Hippocampal formation (tissue), 2 donors: Measurements from ENCODE around the gene PHACTR1.
"Not testable (repeated sequence)": the region's sequence is repeated elsewhere in the genome, so short reads cannot be mapped to it uniquely, and the experiment has no call there.

ENCODE experiments used
- DNase-seq, 2 donors: peaks; one replicate each; lab custom pipeline; 2025; lab: John Stamatoyannopoulos, UW

The PHACTR1 gene

DNA sequence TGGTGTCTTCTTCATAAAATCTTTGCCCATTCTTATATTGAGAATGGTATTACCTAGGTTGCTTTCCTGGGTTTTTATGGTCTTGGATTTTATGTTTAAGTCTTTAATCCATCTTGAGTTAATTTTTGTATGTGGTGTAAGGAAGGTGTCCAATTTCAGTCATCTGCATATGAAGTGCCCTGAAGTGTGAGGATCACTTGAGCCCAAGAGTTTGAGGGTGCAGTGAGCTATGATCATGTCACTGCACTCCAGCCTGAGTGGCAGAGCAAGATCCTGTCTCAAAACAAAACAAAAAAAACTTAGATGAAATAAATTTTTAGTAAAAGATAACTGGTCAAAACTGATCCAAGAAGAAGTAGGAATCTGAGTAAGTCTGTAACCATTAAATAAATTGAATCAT lies 396.4 kb downstream of the PHACTR1 start:
- no peak for DNase-seq

DNA sequence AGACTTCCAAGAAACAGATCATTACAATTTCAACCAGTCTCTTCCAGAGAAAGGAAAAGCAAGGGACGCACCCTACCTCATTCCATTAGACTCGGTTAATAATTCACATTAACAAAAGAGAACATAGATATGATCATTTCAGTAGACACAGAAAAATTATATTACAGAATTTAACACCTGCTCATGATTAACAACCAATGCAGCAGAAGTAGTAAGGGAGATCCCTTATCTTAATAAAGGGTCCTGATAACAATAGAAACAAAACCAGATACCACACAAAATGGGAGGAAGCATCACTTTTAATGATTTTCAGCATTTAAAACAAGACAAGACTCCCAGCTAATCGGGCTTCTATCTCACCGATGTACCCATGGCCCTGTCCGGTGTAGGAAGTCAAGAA lies 396.8 kb downstream of the PHACTR1 start:
- DNase-seq, result no peak

DNA sequence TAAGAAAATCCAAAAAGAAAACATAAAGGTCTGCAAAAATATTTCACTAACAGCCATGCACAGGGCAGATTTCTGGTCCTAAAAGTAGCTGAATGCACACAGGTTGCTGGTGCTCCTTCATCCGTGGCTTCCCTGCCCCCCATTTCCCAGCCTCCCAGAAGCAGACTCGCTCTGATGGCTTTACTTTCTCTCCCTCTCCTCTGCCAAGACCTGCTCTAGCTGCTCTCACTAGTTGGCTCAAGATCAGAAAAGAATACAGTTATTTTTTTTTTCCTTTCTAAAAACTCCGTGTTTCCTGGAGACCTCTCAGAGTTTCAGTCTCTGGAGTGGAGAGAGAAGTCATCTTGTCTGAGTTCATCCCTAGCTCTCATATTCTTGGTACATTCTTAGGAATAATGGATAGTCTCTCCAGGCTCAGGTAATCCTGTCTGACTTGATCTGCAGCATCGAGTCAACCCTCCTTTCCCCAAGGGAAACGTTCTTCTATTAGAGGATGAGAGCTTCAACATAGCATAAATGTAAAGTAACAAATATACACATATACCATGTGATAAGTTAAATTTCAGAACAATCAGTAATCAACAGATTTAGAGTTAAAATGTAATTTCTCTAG lies 397.5 kb downstream of the PHACTR1 start:
- no peak for DNase-seq

DNA sequence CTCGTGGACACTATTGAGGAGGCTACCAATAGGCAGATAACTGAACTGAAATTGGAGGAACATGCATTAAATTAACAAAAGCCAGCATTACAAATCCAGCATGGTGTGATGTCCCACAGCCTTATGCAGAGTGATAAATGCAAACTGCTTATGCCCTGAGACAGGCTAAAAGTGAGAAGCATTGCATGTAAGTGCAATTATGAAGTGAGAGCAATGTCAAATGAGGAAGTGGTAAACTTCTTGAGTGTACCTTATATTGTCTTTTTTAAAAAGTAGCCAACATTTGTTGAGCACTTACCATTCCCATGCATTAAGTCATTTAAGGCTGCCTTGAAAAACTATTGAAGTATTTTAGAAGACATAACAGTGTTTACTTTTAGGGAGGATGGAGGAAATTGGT lies 399.6 kb downstream of the PHACTR1 start:
- DNase-seq, result no peak

DNA sequence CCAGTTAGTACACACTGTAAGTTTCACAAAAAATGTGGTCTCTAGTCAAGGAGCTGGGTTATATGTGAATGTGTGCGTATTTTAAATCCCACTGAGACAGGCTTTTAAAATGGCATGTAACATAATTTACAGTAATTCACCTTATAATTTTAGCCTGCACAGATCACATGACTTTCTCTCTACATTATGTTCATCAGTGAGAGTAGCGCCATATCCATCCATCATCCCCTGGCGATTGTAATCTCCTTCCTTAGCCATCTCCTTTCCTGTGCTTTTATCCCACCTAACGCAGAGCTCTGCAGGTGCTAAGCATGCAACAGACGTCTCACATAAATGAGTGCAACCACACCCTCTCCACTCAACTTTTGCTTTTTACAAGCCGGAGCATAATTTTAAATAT lies 401.0 kb downstream of the PHACTR1 start:
- DNase-seq, result no peak

DNA sequence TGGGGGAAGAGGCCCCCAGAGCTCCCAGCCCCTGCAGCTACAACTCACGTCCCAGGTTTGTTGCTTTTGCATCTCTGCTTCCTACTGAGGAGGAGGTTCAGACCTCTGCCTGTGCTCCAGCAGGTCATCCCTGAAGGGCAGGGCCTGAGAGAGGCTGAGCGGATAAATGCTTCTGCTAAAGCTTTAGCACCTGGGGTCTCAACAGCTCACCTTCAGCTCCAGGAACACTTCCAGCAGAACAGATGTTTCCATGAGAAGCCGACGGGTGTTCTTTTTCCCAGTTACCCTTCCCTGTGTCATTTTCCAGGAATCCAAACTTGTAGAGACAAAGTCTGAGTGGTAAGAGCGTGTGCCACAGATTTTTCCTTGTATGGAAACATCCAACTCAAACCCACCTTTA lies 403.0 kb downstream of the PHACTR1 start:
- DNase-seq, result no peak

DNA sequence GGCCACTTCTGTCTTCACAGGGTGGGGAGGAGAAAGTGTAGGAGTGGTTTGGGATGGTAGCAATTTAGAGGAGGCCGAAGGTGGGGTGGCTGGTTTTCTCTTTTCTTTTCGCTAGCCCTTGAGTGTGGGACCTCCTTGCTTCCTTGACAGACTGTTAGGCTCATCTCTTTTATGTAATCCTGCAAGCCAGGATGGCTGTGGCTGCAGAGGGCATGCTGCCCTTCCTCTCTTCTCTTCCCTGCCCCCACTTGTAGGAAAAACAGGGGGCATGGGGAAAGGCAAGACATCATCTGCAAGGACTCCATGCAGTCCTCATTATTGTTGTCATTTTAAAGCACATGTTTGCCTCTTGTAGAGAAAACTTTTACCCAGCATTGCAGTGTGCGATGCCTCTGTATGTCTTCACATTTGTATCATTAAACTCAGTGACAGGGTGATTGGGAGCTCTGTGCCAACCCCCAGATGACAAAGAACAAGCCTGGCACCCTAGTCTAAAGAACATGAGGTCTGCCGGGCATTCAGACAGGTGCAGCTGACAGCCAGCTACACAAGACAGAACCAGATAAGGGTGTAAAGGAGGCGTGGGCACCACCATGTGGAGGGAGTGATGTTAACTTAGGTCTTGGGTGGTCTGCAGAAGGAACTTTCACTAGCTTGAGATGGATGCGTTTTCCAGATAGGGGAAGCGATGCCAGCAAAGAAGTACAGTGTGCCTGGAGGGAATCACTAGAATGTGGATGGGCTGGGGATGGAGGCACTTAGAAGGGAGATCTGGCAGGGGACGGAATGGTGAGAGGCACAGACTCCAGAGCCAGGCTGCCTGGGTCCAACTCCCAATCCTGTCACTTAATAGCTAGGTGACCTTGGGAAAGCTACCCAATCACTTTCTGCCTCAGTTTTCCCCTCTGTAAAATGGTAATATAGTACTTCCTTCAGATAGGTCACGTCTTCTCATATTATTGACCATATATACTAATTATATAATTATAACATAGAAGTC lies 404.2 kb downstream of the PHACTR1 start:
- DNase-seq, result no peak

DNA sequence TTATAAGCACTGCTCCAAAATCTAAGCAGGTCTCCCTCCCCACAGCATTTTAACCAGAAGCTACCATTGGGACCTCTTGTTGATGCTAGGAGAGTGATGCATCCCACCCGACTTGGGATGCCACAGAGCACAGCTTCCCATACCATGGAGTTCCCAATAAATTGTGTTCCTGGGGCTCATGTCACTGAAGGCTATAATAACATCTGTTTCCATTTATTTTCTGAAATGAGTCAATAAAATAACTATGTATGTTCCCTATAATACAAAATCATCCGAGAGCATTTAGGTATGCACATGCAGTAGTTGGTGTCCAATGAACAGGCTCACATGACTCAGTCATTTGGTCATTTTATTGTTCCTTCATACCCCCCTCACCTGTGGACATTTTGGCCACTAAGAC lies 407.6 kb downstream of the PHACTR1 start:
- DNase-seq, result no peak

DNA sequence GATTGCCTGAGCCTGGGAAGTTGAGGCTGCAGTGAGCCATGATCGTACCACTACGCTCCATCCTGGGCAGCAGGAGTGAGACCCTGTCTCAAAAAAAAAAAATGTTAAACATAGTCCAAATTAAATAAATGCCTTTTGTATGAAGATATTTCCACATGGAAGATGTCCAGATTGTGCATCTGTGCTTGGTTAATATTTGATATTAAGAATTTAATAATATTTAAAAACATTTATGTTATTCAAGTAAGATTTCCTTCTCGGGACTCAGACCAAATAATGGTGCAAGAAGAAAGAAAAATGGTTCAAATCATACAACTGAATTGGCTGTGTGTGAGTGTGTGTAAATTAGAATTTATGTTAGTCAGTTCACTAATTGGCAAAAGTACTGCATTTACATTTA lies 409.3 kb downstream of the PHACTR1 start:
- no peak for DNase-seq

DNA sequence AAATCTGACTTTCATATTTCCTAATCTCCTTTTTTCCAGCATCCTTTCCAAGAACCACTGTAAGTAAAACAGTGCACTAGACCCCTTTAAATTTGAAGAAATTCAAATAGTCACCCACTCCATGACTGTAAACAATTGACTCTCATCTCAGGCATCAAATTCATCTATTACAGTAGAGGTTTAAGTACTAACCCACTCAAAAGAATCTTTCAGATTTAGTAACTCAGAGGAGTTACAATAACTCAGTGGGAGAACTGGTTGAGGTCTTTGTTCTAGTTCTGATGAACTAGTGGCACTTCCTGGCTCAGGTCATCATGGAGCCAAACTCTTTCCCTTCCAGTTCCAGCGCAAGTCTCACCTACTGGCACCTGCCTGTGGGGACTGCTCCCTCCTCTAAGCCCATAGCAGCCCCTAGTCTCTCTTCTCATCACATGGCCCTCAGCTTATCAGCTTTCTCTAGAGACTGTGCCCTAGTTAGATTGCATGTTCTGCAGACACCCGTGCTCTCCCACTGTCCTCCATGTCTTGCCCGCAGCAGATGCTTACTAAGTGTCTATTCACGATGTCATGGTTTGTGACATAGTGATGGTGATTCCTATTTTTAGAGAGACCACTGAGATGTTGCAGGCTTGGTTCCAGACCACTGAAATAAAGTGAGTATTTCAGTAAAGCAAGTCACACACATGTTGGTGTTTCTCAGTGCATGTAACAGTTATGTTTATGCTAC lies 415.5 kb downstream of the PHACTR1 start:
- DNase-seq, result no peak

DNA sequence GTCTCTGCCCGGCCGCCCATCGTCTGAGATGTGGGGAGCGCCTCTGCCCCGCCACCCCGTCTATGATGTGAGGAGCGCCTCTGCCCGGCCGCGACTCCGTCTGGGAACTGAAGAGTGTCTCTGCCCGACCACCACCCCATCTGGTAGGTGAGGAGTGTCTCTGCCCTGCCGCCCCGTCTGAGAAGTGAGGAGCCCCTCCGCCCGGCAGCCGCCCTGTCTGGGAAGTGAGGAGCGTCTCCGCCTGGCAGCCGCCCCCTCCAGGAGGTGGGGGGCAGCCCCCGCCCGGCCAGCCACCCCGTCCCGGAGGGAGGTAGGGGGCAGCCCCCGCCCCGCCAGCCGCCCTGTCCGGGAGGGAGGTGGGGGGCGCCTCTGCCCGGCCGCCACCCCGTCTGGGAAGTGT lies 417.3 kb downstream of the PHACTR1 start:
- DNase-seq, result not testable (repeated sequence)

DNA sequence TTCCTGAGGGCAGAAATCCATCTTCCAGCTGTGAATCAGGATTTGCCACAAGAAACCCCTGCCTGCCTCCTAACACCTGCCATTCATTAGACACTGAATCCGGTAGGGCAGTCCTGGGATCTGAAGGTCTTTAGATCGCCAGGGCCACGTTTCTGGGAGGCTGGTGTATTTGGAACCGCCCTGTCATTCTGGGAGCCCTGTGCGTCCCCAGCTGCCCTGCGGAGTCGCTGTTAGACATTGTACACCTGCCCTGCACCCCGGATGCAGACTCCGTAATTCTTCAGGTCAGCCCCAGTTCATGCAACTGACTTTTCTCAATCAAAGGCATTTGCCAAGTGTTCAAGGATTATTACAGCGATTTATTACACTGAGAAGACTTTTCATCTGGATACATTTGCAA lies 418.6 kb downstream of the PHACTR1 start:
- no peak for DNase-seq

DNA sequence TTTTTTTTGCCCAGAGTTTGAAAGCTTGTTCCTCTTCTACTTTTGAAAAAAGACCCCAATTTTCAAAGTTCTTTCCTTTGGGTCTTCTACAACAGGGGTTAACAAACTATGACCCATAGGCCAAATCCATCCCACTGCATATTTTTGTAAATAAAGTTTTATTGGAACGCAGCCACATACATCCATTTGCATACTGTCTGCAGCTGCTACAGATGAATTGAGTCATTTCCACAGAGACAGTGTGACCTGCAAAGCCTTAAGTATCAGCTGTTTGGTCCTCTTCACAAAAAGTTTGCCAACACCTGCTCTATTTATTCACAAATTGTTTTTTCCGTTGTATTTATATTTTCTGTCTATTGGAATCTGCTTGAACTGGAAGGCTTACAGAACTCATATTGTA lies 422.6 kb downstream of the PHACTR1 start:
- DNase-seq, result no peak

DNA sequence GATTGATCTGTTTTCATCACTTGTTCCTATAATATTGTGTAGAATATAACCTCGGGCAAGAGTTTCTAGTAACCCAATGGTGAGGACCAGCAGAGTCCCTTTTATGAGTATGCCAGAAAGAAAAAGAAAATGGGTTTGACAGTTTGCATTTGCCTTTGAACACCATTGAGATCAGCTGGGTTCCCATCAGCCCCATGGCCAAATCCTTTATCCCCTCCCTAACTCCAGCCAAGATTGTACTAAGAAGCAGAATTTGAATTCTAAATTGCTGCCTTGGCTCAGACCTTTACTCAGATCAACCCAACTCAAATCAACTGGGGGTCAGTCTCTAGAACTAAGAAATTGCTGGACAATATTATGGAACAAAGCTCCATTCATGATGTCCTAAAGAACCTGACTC lies 424.4 kb downstream of the PHACTR1 start:
- peak in 1 of 2 donors; percentile 23 for DNase-seq

DNA sequence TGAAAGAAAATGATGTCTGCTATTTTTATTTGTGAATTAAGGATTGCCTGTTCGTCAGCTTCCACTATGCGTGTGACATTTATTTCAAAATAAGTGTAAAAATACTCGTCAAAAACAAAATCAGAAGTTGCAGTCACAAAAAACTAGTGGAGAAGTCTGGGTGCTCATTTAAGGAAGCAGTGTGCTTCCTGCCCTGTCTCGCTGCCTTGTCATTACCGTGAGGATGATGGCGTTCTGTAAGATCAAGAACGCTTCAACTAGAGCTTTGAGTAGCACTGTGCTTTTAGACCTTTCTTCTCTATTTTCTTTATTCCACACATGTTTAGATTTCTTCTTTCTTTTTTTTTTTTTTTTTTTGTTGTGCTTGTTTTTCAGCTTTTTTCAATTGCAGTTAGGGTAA lies 424.8 kb downstream of the PHACTR1 start:
- DNase-seq, result no peak

DNA sequence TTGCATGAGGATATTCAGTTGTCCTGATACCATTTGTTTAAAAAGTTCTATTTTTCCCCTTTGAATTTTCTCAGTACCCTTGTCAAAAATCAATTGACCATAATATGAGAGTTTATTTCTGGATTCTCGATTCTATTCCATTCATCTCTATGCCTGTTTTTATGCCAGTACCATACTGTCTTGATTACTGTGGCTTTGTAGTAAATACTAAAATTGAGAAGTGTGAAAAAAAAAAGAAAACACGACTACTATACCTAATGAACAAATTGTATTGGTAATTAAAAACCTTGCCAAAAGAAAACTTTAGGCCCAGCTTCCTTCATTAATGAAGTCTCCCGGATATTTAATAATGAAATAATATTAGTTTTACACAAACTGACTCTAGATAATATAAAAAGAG lies 426.0 kb downstream of the PHACTR1 start:
- DNase-seq, result no peak

DNA sequence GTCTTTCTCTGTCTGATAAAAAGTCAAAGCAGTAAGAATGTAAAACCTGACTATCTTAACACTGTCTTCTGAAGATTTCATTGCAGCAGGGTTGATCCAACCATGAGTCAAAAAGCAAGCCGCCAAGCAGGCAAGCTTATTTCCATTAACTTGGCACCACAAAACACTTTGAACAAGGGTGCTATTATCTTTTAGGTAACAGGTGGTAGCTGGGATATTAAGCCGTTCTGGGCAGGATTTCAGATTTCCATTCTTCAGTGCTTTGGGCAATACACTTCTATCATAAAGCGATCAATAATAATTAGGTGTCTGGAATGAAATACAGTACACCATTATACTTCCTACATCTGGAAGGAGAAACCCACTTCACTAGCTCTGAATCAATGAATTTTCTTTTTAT lies 429.9 kb downstream of the PHACTR1 start:
- no peak for DNase-seq

DNA sequence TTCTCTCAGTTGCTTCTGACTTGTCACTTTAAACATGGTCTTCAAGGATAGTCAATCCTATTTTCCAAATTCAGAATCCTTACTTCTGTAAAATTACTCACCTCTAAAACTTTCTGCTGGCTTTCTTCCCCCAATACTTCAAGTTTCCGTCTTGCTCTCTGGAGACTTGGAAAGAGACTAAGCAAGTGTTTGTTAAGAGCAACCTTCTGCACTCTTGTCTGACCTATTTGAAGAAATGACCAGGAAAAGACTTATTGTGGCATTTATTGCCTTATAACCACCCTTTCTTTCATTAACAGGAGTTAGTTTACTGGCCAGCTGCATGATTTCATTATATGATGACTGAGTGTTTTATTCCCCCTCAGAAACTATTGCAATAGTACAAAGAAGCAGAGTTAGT lies 430.8 kb downstream of the PHACTR1 start:
- no peak for DNase-seq

DNA sequence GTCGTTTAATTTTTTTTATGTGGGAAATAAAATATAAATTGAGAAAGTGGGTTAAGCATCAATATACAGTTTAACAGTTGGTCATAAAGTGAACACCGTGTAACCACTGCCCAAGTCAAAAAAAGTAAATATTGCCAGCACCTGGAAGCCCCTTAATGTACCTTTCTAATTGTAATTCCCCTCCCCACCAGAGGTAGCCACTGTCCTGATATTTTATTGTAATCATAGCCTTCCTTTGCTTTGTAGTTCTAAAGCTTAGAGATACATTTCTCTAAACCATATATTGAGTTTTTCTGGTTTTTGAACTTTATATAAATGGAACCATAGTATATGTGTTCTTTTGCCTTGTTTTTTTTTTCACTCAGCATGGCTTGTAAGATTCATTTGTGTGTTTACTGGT lies 431.2 kb downstream of the PHACTR1 start:
- DNase-seq, result no peak

DNA sequence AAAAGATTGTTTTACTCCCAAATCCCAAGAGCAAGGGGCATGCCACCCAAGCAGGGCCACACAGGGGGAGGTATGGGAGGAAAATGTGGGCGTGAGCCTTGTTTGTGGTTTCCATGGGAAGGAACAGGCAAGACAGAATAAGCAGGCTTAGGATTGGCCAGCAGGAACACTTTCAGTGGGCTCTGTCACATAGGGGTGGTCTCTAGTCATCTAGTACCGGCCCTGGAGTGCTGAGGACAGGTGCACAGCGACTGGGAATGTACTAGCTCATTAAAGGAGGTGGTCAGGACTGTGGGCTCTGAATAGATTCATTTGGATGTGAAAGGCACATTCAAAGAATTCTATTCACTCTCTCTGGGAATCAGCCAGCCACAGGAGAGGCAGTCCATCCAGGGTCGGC lies 436.2 kb downstream of the PHACTR1 start:
- DNase-seq, result no peak

DNA sequence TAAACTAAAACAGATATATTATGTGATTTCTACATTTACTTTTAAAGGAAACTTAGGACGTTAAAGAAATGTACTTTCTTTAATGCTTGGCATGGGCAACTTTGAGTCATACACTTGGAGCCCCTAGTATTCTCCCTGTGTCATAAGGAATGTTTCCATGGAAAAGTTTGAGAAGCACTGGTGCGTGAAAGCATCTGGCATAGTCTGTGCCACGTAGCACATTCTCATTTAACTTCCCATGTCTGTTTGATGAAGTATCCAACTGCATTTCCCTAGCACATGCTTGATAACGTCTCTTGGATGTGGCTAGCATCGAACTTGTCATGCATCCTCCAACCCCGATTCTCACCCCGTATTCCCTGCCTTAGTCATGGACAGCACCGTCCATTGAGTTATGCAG lies 439.8 kb downstream of the PHACTR1 start:
- no peak for DNase-seq

DNA sequence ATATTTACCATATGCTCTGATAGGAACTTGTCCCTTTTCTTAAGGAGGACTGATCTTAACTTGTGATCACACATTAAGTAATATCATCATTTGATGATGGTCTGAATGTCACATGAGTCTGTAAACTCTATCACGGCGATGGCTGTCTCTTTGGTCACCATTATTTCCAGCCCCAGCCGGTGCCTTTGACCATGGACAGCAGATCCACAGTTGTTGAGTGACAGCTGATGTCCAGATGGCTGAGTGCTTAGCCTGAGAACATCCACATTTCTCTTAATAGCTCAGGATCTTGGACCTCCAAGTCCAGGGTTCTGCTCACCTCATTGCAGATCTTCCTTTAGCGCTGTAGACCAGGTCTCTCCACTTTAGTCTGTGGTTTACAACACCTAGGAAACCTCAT lies 440.7 kb downstream of the PHACTR1 start:
- DNase-seq, result no peak

DNA sequence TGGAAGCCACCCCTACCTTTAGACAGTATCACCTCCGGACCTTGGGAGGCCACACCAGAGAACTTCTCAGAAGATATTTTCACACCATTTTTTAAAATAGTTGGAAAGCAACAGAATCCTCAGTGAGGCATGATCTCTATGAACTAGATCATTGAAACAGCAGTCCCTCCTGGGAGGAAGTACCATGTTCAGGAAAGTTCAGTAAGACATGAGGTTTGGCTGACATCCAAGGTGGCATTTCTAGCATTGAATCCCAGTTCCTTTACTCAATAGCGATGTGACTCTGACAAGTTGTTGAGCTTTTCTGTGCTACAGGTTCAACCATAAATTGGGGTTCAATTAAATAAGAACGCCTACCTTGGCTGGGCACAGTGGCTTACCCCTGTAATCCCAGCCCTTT lies 442.7 kb downstream of the PHACTR1 start:
- DNase-seq, result no peak
